Keratinocyte (primary cell): ENCODE results near the gene GPHB5. TPM values are rescaled to one million over a fixed set of nuclear protein-coding genes. Genes with fewer than 3 reads are reported as not detected.

ENCODE experiments used
- DNase-seq: peaks from one replicate; pipeline ENCODE4 v3.0.0-alpha.2; 2011; ENCODE audit warnings: low read depth, missing footprints, low spot score
- FAIRE-seq: peaks from 2 replicates; lab custom pipeline; 2011; peaks lifted over from hg19 to GRCh38; lab: Jason Lieb, UNC
- H2AFZ ChIP-seq: 2 replicates; pipeline ENCODE4 v1.6.0; 2012; ENCODE audit warnings: low read length, control low read depth, inconsistent platforms; ENCODE audit not compliant: control insufficient read depth
- H3K27ac ChIP-seq: 2 replicates; pipeline ENCODE4 v1.5.1; 2011; ENCODE audit warnings: low read length; ENCODE audit not compliant: control insufficient read depth, insufficient read depth
- H3K27me3 ChIP-seq: 3 replicates; pipeline ENCODE4 v1.6.0; 2011; ENCODE audit warnings: low read length; ENCODE audit not compliant: control insufficient read depth, insufficient read depth; ENCODE audit errors: extremely low read depth
- H3K36me3 ChIP-seq, 2 experiments: 2 replicates in 1 of 2; 3 replicates in 1 of 2; pipeline ENCODE4 v1.5.1; 2011; ENCODE audit warnings: low read length in 2 of 2, mild to moderate bottlenecking in 1 of 2; ENCODE audit not compliant: control insufficient read depth in 2 of 2, insufficient read depth in 2 of 2; ENCODE audit errors: extremely low read depth in 1 of 2
- H3K4me1 ChIP-seq: 3 replicates; pipeline ENCODE4 v1.5.1; 2011; ENCODE audit warnings: low read length; ENCODE audit not compliant: control insufficient read depth, insufficient read depth; ENCODE audit errors: extremely low read depth
- H3K4me2 ChIP-seq: 3 replicates; pipeline ENCODE4 v1.6.0; 2011; ENCODE audit warnings: low read depth, low read length; ENCODE audit not compliant: control insufficient read depth, insufficient read depth; ENCODE audit errors: extremely low read depth
- H3K4me3 ChIP-seq, 3 experiments: fragments of 200-600 bp in 1 of 3; sonication (generic) in 1 of 3; 2 replicates in 2 of 3; 3 replicates in 1 of 3; pipeline ENCODE4 v1.5.1; 2011 to 2016; ENCODE audit warnings: low read length in 3 of 3, mild to moderate bottlenecking in 3 of 3, control low read depth in 2 of 3, inconsistent platforms in 1 of 3, low read depth in 1 of 3, mixed read lengths in 1 of 3, mixed run types in 1 of 3, moderate library complexity in 1 of 3; ENCODE audit not compliant: control insufficient read depth in 2 of 3, insufficient read depth in 2 of 3; ENCODE audit errors: extremely low read depth in 1 of 3
- H3K79me2 ChIP-seq: 2 replicates; pipeline ENCODE4 v1.6.0; 2012; ENCODE audit warnings: low read length; ENCODE audit not compliant: control insufficient read depth, insufficient read depth
- H3K9ac ChIP-seq: 3 replicates; pipeline ENCODE4 v1.6.0; 2011; ENCODE audit warnings: low read length; ENCODE audit not compliant: control insufficient read depth, insufficient read depth; ENCODE audit errors: extremely low read depth
- H3K9me1 ChIP-seq: 3 replicates; pipeline ENCODE4 v1.6.0; 2011; ENCODE audit warnings: low read length; ENCODE audit not compliant: control insufficient read depth, insufficient read depth; ENCODE audit errors: extremely low read depth
- H3K9me3 ChIP-seq: 2 replicates; pipeline ENCODE4 v1.5.1; 2012; ENCODE audit warnings: low read depth, low read length; ENCODE audit not compliant: control insufficient read depth
- H4K20me1 ChIP-seq: 3 replicates; pipeline ENCODE4 v1.6.0; 2011; ENCODE audit warnings: low read length; ENCODE audit not compliant: control insufficient read depth, insufficient read depth; ENCODE audit errors: extremely low read depth
- CTCF ChIP-seq, 3 experiments: IDR thresholded peaks in 1 of 3; conservative IDR thresholded peaks in 1 of 3; optimal IDR thresholded peaks in 1 of 3; 2 replicates in 2 of 3; 3 replicates in 1 of 3; pipeline versions ENCODE3 to v1.5.1; 2011; ENCODE audit warnings: low read length in 3 of 3, mild to moderate bottlenecking in 3 of 3, moderate library complexity in 2 of 3, control low read depth in 1 of 3, inconsistent platforms in 1 of 3; ENCODE audit not compliant: insufficient read depth in 2 of 3; ENCODE audit errors: extremely low read depth in 1 of 3
- EZH2 ChIP-seq: IDR thresholded peaks from one replicate; pipeline ENCODE4 v1.6.1; 2012; ENCODE audit warnings: inconsistent platforms, mild to moderate bottlenecking, low read length, moderate library complexity
- dilution Hi-C: fragments of 300-500 bp; cut with MboI; formaldehyde crosslinking; loops from one replicate; pipeline ENCODE4 v1.7.0; 2020; ENCODE audit warnings: low sequenced_read_pairs; ENCODE audit not compliant: extremely low pct_ligation_motif_present
- polyA plus RNA-seq, 5 experiments: library from polyadenylated mRNA; depleted of rRNA in 3 of 5; stranded (reverse) in 3 of 5; stranded (forward) in 1 of 5; unstranded in 1 of 5; fragments of >200 nt; gene quantifications; 1 replicate in 1 of 5; 2 replicates in 3 of 5; 3 replicates in 1 of 5; pipeline versions ENCODE4 v1.2.1 to v1.2.3, GENCODE V29; 2011 to 2012; ENCODE audit warnings: missing spikeins in 2 of 5, low read depth in 1 of 5, low replicate concordance in 1 of 5

GPHB5 gene
- polyA plus RNA-seq, 1 donor (not counting 4 experiments of a cell fraction or from before 2014, with no cell fraction given), result not detected

- Histone ChIP-seq H3K9me1 (no peaks in the 10 kb centered on the region), H3K4me2 (no peak overlapping the region), H3K27me3 (peaks cover 5% of the 10 kb centered on the region), H3K9ac (no peak overlapping the region), H4K20me1 (no peaks in the 10 kb centered on the region), H3K4me1 (no peaks in the 10 kb centered on the region), H3K27ac (no peak overlapping the region), H3K36me3 (no peaks in the 10 kb centered on the region), H2AFZ (no peak overlapping the region), H3K79me2 (no peaks in the 10 kb centered on the region), H3K4me3 (no peak overlapping the region), H3K9me3 (no peaks in the 10 kb centered on the region)
- TF ChIP-seq EZH2, result no peak
- no peak for TF ChIP-seq CTCF (optimal IDR thresholded peaks at IDR 0.05 in 1 of 3, IDR thresholded peaks at IDR 0.05 in 1 of 3, conservative IDR thresholded peaks at IDR 0.05 in 1 of 3; ENCODE audit: extremely low read depth in 1 of 3, insufficient read depth in 2 of 3, low read length in 3 of 3)
- no peak for DNase-seq
- FAIRE-seq, result no peak
- dilution Hi-C loops, result no loop called here
Observed at GRCh38 chr14:63342371-63342770, 23.6 kb upstream of the GPHB5 start.

DNA sequence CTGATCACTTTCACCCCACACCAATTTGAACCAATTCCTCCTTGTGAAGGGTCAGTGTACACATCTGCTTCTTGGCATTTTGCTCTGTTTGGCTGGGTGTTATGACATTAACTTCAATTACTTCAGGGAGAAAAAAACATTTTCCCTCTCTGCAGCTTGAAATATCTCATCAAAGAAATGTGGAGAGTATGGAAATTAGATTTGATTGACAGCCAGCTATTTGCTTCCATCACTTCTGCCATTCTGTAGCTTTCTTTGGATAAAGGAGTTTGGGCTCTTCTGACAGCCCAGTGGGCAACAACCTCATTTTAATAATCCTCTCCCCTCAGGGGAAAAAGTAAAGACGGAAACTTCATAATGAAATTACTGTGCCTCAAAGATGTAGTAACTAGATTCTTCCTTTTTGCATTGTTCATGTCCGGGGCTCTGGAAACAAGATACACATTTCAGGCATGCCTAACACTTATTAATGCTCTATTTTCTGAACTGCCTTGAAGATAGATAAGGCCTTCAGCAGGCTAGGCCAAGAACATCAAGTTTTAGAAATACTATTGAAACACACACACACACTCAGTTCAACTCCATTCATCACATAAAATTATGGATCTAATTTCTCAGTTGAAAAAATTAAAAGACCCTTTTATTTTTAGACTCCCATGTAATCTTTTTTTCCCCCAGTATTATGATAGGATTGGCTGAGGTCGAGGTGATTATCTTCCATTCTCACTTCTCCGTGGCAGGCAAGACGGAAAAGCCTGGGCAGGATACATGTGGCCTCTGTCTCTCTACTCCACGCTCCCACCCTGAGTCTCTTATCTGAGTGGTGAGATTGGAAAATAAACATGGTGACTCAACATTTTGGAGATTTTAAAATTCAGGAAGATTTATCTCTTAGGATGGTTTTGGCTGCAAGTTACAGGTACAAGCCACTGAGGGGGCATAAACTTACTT lies 10.3 kb upstream of the GPHB5 start:
- dilution Hi-C loops, result no loop called here
- TF ChIP-seq CTCF (optimal IDR thresholded peaks at IDR 0.05 in 1 of 3, IDR thresholded peaks at IDR 0.05 in 1 of 3, conservative IDR thresholded peaks at IDR 0.05 in 1 of 3; ENCODE audit: extremely low read depth in 1 of 3, insufficient read depth in 2 of 3, low read length in 3 of 3) (no peak), EZH2 (no peak)
- no peak for DNase-seq

More for the DNA sequence above, 10.3 kb upstream of the GPHB5 start:
- Histone ChIP-seq H2AFZ (no peak overlapping the region), H3K79me2 (no peaks in the 10 kb centered on the region), H3K27me3 (peaks cover 3% of the 10 kb centered on the region), H3K4me1 (no peaks in the 10 kb centered on the region), H3K36me3 (no peaks in the 10 kb centered on the region), H3K9me3 (no peaks in the 10 kb centered on the region), H3K9me1 (no peaks in the 10 kb centered on the region), H3K4me2 (no peak overlapping the region), H3K9ac (no peak overlapping the region), H3K4me3 (no peak overlapping the region), H4K20me1 (no peaks in the 10 kb centered on the region), H3K27ac (no peak overlapping the region)
- FAIRE-seq, result no peak
